Glutamatergic neuron (in vitro differentiated cells): ENCODE measurements around the gene CEP295NL. TPM values are rescaled to one million over a fixed set of nuclear protein-coding genes. Genes with fewer than 3 reads are reported as not detected.
A peak's percentile ranks its signal among the peaks of the same experiment; 100 is the strongest.
"Not testable (repeated sequence)": the region's sequence is repeated elsewhere in the genome, so short reads cannot be mapped to it uniquely, and the experiment has no call there.

Experiments used
- DNase-seq: peaks from one replicate; pipeline ENCODE4 v3.0.0; 2022
- H3K27ac Mint-ChIP-seq: one replicate; pipeline ENCODE4 v1.8.0; 2020; ENCODE audit warnings: mild to moderate bottlenecking, mixed read lengths, inconsistent platforms; ENCODE audit not compliant: unreplicated experiment
- H3K27me3 Mint-ChIP-seq: one replicate; pipeline ENCODE4 v1.8.0; 2020; ENCODE audit warnings: mild to moderate bottlenecking, moderate library complexity, mixed read lengths, inconsistent platforms; ENCODE audit not compliant: unreplicated experiment
- H3K36me3 Mint-ChIP-seq: one replicate; pipeline ENCODE4 v1.8.0; 2020; ENCODE audit warnings: mild to moderate bottlenecking, mixed read lengths, inconsistent platforms; ENCODE audit not compliant: unreplicated experiment
- H3K4me1 Mint-ChIP-seq: one replicate; pipeline ENCODE4 v1.8.0; 2020; ENCODE audit warnings: mild to moderate bottlenecking, low read depth, mixed read lengths, inconsistent platforms; ENCODE audit not compliant: unreplicated experiment
- H3K4me3 Mint-ChIP-seq: one replicate; pipeline ENCODE4 v1.8.0; 2020; ENCODE audit warnings: mild to moderate bottlenecking, mixed read lengths, inconsistent platforms; ENCODE audit not compliant: unreplicated experiment
- H3K9me3 Mint-ChIP-seq: one replicate; pipeline ENCODE4 v1.8.0; 2020; ENCODE audit warnings: mild to moderate bottlenecking, moderate library complexity, mixed read lengths, inconsistent platforms; ENCODE audit not compliant: unreplicated experiment
- total RNA-seq: library from RNA; stranded (reverse); fragmentation: NEBNext Ultra II Directional; extraction: Animal tissue kit (Norgen Biotek cat#: 25700); gene quantifications from one replicate; pipeline ENCODE4 v1.2.1, GENCODE V29; 2021; ENCODE audit not compliant: unreplicated experiment
- TF ChIP-seq, protein P1 (sequence below): fragments of 200-600 bp; sonication (generic); IDR thresholded peaks from one replicate; pipeline ENCODE4 v1.5.0; 2021; ENCODE audit not compliant: partially characterized antibody, unreplicated experiment

Gene CEP295NL
- total RNA-seq, 1 donor from 2014 or later: 6.4 TPM

DNA sequence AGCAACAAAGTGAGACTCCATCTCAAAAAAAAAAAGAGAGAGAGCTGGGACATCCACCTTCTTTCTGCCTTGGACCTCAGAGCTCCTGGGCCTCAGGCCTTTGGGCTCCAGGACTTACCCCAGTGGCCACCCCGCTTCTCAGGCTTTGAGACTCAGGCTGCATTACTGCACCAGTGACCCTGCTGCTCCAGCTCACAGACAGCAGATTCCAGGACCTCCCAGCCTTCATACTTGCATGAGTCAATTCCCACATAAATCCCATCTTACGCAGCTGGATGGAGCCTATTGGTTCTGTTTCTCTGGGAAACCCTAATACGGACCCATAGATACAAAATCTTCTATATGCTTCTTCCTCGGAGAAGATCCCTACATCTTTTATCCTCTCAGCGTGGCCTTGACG is 2.1 kb upstream of the CEP295NL start:
- peaks cover 7% of the 10 kb centered on the region for H3K9me3 Mint-ChIP-seq
- H3K4me1 Mint-ChIP-seq: peaks cover 21% of the 10 kb centered on the region
- H3K27me3 Mint-ChIP-seq: peaks cover 12% of the 10 kb centered on the region
- H3K36me3 Mint-ChIP-seq: no peaks in the 10 kb centered on the region
- no peak overlapping the region for H3K27ac Mint-ChIP-seq
- no peak overlapping the region for H3K4me3 Mint-ChIP-seq
- TF ChIP-seq, protein P1, sequence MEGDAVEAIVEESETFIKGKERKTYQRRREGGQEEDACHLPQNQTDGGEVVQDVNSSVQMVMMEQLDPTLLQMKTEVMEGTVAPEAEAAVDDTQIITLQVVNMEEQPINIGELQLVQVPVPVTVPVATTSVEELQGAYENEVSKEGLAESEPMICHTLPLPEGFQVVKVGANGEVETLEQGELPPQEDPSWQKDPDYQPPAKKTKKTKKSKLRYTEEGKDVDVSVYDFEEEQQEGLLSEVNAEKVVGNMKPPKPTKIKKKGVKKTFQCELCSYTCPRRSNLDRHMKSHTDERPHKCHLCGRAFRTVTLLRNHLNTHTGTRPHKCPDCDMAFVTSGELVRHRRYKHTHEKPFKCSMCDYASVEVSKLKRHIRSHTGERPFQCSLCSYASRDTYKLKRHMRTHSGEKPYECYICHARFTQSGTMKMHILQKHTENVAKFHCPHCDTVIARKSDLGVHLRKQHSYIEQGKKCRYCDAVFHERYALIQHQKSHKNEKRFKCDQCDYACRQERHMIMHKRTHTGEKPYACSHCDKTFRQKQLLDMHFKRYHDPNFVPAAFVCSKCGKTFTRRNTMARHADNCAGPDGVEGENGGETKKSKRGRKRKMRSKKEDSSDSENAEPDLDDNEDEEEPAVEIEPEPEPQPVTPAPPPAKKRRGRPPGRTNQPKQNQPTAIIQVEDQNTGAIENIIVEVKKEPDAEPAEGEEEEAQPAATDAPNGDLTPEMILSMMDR: no peak
- no peak for DNase-seq

DNA sequence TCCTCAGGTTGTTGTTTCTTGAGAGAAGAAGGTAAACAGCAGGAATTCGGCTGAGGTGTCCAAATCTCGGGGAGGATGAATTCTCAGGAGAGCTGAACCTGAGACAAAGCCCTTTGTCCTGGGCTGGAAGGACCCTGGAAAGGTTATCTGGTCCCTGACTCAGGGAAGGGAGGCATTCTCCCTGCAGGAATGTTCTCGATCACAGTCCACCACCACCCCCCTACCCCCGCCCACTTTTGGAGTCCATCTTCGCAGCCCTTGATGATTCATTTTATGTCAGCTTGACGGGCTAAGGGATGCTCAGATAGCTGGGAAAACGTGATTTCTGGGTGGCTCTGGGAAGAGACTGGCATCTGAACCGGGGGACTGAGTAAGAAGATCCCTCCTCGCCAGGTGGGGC is 1.4 kb upstream of the CEP295NL start:
- H3K9me3 Mint-ChIP-seq: peaks cover 7% of the 10 kb centered on the region
- H3K36me3 Mint-ChIP-seq: no peaks in the 10 kb centered on the region
- no peak overlapping the region for H3K27ac Mint-ChIP-seq
- H3K4me3 Mint-ChIP-seq: peak overlapping the region; percentile 25
- peaks cover 27% of the 10 kb centered on the region for H3K4me1 Mint-ChIP-seq
- TF ChIP-seq, protein P1: no peak
- peaks cover 12% of the 10 kb centered on the region for H3K27me3 Mint-ChIP-seq
- DNase-seq: no peak

DNA sequence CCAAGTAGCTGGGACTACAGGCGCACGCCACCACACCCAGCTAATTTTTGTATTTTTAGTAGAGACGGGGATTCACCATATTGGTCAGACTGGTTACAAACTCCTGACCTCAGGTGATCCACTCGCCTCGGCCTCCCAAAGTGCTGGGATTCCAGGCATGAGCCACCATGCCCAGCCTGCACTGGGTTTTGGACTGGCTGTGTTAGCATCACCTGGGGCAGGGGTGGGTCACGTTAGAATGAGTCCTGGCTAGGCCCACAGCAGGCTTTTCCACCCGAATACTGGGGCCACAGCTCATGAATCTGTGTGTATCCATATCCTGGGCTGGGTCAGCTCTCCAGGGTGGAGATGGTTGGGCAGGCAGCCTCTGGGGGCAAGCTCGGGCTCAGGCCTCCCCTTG is 770 bp downstream of the CEP295NL start:
- H3K36me3 Mint-ChIP-seq, H3K9me3 Mint-ChIP-seq, DNase-seq: not testable (repeated sequence)
- peak overlapping the region; percentile 96 for H3K27ac Mint-ChIP-seq
- H3K4me3 Mint-ChIP-seq: peak overlapping the region; percentile 67
- peaks cover 15% of the 10 kb centered on the region for H3K27me3 Mint-ChIP-seq
- H3K4me1 Mint-ChIP-seq: peaks cover 33% of the 10 kb centered on the region

DNA sequence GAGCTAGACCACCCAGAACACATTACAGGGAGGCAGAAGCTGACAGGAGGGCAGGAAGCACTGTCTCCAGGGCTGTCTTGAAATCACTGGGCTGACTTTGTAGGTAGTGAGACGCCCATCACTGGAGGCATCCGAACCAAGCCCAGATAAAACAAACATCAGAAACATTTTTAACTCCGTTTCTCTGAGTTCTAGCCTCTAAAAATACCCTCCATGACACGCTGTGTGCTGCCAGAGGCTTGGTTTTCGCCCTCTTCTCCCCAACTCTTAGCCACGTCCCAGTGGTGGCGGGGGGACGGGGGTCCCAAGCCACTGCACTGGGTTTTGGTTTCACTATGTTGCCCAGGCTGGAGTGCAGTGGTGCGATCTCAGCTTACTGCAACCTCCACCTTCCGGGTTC is 1.2 kb downstream of the CEP295NL start:
- Mint-ChIP-seq H3K4me3 (no peak overlapping the region), H3K9me3 (peaks cover 7% of the 10 kb centered on the region), H3K27me3 (peaks cover 15% of the 10 kb centered on the region), H3K36me3 (no peaks in the 10 kb centered on the region), H3K27ac (no peak overlapping the region), H3K4me1 (peaks cover 33% of the 10 kb centered on the region)
- TF ChIP-seq, protein P1: no peak
- DNase-seq: no peak

DNA sequence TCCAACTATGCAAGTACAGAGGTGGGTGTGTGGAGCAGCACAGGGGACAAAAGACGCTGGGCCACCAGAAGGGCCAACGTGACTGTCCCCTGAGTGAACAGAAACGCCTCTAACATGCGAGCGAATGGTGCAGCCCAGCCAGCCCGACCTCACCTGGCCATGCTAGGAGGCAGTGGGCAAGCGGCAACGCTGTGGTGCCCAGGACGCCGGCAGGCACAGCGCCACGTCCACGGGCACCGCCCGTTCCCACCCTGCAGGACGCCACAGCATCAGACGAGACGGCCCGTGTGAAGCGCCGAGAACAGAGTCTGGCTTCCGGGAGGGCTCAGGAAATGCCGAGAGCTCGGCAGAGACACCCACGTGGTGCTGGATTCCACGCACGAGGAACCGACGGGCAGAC is 2.2 kb downstream of the CEP295NL start:
- H3K36me3 Mint-ChIP-seq: no peaks in the 10 kb centered on the region
- H3K9me3 Mint-ChIP-seq: peaks cover 7% of the 10 kb centered on the region
- no peak for DNase-seq
- TF ChIP-seq, protein P1: no peak
- H3K4me3 Mint-ChIP-seq: no peak overlapping the region
- H3K27me3 Mint-ChIP-seq: peaks cover 15% of the 10 kb centered on the region
- no peak overlapping the region for H3K27ac Mint-ChIP-seq
- peaks cover 33% of the 10 kb centered on the region for H3K4me1 Mint-ChIP-seq
